ENCODE data around the gene ZNF628. TPM values are rescaled to one million over a fixed set of nuclear protein-coding genes. Genes with fewer than 3 reads are reported as not detected.
"Not testable (repeated sequence)": the region's sequence is repeated elsewhere in the genome, so short reads cannot be mapped to it uniquely, and the experiment has no call there.

Gene ZNF628
- 5.0 TPM for polyA plus RNA-seq (ENCODE audit: insufficient read length)

DNA sequence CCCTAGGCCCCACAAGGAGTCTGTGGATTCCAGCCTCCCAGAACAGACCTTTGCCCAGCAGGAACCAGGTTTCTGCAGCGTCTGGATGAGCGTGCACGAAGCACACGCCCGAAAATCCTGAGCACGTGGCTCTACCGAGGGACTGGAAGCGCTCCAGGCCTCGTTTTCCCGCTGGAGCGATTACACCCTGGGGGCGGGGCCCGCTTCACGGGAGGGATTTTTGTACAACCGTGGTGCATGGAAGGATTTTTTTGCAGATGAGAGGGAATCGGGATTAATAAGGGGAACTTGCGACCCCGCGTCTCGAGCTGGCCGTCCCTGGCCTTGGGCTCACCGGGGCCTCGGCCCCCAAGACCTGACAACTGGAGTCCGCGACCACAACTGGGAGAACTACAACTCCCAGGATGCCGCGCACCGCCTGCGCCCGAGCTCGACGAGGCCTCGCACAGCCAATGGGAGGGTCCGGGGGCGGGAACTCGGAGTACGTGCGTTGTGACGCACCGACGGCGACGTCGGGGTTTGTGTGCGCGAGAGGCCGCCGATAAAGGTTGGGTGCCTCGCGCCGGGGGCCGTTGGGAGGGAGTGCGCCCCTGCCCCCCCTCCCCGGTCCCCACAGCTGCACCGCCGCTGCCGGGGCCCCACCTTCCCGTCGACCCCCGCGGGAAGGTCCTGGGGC is at the start of gene ZNF628:
Gene ZNF628, plus strand, starts transcription at position 518 of the 676 bp plus-strand sequence. CDS start 3,294 bp downstream, outside the sequence.
- DNase-seq: peak; percentile 100

DNA sequence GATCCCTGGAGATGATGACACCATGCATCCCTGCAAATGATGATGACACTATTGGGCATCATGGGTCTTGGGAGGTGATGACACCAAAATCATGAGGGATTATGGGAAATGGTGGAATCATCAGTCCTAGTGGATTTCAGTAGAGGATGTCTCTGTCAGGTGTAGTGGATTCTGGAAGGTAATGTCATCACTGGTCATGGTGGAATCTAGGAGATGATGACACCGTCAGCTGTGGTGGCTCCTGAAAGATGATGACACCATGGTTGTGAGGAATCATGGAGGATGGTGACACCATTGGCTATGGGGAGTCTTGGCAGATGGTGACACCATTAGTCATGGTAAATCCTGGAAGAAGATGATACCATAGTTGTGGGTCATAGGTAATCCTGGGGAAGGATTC is 45.2 kb upstream of the ZNF628 start:
- no peak for DNase-seq

DNA sequence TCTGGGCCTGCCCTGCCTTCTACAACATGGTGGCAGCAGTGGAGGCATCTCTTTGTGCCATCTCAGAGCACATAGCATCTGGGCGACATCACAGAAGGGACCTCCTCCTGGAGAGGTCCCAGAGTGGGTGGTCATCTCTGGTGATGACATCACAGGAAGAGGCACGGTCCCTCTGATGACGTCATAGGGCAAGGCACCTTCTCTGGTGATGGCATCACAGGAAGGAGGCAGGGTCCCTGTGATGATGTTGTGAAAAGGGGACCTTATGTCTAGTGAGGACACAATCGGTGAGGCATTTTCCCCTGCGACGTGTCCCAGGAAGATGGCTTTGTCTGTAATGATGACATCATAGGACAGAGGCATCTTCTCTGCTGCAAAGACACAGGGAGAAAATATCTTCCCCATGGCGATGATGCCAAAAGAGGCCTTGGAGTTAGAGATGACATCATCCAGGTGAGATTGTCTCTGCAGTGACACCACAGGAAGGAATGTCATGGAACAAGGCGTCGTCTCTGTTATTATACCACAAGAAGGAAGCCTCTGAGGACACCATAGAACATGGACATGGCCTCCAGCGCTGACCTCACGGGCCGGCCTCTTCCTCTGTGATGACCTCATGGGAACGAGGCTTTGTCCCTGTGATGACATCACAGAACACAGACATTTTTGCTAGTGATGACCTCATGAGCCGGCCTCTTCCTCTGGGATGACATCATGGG is 44.0 kb upstream of the ZNF628 start:
- no peak for DNase-seq

DNA sequence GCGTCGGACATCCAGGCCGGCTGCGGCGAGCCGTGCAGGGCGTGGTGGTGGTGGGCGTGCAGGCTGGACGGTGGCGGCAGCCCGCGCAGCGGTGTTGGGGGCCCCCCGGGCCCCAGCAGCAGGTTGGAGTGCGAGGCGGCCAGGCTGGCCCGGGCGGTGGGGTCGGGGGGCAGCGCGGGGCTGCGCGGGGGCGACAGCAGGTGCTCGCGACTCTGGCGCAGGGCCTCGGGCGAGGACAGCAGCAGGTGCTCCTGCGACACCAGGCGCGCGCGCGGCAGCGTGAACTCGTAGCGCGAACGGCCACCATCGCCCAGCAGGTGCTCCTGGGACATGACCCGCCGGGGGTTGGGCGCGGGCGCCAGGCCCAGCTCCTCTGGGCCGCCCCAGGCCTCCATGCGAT is 43.1 kb upstream of the ZNF628 start:
- no peak for DNase-seq

DNA sequence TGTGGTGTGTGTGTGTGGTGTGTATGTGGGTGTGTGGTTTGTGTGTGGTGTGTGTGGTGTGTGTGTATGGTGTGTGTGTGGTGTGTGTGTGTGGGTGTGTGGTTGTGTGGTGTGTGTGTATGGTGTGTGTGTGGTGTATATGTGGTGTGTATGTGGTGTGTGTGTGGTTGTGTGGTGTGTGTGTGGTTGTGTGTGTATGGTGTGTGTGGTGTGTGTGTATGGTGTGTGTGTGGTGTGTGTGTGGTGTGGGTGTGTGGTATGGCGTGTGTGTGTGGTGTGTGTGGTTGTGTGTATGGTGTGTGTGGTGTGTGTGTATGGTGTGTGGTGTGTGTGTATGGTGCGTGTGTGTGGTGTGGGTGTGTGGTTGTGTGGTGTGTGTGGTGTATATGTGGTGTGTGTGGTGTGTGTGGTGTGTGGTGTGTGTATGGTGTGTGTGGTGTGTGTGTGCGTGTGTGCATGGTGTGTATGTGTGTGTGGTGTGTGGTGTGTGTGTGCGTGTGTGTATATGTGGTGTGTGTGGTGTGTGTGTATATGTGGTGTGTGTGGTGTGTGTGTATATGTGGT is 42.0 kb upstream of the ZNF628 start:
- DNase-seq: no peak

DNA sequence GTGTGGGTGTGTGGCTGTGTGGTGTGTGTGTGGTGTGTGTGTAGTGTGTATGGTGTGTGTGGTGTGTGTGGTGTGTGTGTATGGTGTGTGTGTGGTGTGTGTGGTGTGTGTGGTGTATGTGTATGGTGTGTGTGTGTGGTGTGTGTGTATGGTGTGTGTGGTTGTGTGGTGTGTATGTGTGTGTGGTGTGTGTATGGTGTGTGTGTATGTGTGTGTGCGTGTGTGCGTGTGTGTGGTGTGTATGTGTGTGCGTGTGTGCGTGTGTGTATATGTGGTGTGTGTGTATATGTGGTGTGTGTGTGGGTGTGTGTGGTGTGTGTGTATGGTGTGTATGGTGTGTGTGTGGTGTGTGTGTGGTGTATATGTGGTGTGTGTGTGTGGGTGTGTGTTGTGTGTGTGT is 41.4 kb upstream of the ZNF628 start:
- DNase-seq: no peak

DNA sequence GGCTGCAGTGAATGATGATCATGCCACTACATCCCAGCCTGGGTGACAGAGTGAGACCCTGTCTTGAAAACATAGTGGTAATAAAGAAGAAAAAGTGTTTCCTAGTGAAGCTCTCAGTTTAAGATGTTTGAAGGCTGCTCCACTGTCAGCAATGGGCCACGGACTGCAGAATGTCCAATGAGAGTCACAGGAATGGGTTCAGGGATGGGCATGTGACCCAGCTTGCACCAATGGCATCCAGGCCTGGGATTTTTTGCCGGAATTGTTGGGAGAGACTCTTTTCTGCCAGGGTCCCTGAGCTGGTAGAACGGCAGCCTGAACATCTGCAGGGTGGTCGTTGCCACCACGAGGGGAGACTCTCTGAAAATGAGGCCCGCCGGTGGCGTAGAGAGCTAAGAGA is 39.6 kb upstream of the ZNF628 start:
- DNase-seq: no peak

DNA sequence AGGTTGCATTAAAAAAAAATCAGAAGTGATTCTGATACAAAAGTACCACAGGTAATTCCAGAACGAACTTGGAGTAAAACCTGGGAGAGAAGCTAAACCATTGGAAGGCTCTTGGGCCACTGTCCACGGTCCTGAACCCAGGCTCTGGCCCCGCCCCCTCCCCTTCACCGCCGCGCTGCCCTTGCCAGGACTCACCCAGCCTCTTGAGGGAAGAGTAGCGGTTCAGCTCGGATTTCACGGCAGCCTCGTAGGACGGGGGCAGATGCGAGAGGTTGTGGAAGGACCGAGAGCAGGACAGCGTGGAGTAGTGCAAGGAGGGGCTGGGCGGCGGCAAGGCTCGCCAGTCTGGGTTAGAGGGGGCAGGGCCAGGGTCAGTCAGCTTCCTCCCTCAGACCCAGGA is 39.0 kb upstream of the ZNF628 start:
- peak; percentile 75 for DNase-seq

DNA sequence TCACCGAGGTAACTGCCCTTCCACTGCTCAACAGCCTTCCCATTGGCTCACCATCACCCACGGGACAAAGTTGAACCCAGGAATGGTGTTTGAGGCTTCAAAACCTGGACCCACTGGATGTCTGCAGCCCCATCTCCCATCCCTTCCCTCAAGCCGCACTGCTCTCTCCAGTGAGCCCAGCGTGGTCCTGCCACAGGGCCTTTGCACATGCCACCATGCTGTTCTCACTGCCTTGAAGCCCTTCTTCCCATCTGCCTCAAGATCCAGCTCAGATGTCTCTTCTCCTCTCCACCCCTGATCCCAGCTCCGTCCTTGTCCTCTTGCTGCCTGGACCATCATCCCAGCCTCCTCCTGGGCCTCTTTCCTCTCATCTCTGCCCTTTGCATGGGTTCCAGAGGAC is 37.4 kb upstream of the ZNF628 start:
- no peak for DNase-seq

DNA sequence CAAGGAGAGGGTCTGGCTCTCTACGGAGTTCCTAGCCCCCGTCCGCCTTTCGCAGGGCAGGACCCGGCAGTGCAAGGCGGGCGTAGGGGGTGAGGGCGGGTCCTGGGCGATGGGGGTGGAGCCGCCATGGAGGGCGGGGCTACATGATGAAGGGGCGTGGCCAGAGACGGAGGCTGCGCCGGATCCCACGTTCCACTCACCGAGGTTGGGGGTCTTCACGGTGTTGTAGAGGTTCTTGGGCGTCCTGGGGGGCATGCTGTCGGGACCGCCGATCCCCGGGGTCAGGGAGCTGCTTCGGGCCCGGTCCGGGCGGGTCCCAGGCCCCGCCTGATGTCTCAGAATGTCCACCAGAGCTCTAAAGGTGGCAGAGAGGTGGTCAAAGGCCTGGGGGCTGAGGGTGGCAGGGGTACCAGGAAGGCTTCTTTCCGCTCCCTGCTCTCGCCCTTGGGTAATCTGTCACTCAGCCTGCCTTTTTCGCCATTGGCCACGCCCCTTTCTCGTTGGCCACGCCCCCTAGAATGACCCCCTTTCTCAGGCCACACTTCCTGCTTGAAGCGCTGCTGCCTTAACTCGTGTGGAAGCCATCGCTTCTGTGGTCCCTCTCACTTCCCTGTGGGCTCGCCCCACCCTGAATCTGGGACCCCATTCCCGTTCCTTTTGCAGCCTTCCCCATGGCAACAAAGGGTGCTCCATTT is 35.9 kb upstream of the ZNF628 start:
- no peak for DNase-seq

DNA sequence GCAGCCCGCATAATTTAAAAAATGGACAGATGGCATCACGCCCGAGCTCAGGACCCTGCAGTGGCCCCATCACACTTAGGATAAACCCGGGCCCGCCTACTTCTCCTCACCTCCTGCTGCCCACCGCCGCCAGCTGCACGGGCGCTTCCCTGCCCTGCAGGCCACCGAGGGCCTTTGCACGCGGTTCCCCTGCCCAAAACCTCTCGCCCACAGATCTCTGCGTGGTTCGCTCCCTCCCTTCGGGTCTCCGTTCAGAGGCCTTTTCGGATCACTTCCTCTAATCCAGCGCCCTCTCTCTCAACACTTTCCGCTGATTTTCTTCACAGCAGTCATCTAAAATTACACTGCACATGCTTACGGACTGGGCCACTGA is 35.1 kb upstream of the ZNF628 start:
- no peak for DNase-seq

DNA sequence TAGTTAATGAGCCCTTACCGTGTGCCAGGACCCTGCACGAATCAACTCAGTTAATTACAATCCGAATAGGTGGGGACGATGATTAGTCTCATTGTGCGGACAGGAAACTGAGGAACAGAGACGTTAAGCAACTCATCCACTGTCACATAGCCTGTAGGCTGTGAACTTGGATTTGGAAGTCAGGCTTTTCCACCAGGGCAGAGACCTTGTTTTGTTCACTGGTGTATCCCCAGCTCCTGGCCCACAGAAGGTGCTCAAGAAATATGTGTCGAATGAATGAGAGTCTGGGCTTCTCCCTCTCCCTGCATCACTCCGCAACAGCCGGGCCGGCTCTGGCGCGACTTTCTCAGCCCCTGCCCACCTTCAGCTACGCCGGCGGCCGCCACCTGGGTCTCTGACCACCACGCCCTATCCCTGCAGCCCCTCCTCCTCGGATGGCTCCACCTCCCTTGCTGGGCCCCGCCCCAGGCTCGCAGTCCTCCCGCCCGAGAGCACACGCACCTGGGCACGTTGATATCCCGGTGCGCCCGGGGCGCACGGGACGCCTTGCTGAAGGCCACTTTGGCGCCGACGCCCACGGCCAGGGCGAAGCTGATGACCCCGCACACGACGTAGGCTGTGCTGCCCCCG is 34.6 kb upstream of the ZNF628 start:
- no peak for DNase-seq

DNA sequence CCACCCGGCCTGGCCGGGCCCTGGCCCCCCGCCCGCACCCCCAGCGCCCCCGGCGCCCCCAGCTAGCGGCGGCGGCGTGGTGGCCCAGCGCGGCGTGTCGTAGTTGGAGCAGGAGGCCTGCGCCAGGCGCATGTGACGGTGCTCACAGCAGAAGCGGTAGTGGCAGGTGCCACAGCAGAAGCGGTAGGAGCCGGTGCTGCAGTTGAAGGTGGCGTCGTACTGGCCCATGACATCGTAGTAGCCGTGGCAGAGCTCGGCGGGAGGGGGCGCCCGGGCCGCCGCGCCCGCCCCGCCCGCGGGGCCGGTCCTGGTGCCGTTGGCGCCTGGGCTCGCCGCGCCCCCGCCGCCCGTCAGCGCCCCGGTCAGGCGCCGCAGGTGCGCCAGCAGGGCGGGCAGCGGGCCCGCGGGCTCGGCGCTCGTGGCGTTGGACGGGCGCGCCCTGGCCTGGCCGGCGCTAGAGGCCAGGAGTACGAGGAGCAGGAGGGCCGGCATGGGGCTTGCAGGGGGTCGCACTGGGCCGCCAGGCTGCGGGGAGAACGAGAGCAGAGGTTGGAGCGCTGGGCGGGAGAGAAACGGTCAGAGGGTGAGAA is 34.0 kb upstream of the ZNF628 start:
- DNase-seq: no peak

DNA sequence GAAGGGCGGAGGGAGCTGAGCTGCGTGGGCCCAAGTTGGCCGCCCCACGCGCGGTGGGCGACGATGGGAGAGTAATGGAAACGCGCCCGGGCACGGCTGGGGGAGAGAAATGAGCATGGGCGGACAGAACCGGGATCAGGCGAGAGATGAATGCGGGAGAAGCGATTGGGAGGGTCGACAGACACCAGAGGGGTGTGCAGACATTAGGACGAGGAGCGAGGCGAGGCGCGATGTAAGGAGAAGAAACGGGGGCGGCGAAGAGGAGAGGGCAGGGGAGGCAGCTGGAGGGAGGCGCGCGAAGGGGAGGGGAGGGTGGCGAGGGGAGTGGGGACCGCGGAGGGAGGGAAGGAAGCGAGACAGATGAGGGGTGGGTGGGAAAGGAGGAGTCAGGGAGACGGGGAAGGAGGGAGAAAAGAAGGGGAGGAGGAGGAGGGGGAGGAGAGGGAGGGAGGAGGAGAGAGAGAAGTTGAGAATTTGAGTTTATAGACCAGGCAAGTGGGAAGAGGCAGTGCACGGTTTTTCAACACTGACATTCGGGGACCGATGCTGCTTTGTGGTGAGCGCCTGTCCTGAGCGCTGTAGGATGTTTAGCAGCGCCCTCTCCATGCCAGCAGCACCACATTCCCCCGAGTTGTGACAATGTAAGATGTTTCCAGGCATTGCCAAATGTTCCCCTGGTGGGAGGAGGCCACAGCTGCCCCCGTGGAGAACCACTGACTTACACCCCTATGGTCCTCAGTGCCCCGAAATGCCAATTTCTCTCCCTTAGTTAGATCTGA is 33.2 kb upstream of the ZNF628 start, which contains the start of gene SHISA7:
Gene SHISA7, minus strand, starts transcription at position 256 of the 779 bp plus-strand sequence. CDS start 437 bp downstream, outside the sequence.
- no peak for DNase-seq

DNA sequence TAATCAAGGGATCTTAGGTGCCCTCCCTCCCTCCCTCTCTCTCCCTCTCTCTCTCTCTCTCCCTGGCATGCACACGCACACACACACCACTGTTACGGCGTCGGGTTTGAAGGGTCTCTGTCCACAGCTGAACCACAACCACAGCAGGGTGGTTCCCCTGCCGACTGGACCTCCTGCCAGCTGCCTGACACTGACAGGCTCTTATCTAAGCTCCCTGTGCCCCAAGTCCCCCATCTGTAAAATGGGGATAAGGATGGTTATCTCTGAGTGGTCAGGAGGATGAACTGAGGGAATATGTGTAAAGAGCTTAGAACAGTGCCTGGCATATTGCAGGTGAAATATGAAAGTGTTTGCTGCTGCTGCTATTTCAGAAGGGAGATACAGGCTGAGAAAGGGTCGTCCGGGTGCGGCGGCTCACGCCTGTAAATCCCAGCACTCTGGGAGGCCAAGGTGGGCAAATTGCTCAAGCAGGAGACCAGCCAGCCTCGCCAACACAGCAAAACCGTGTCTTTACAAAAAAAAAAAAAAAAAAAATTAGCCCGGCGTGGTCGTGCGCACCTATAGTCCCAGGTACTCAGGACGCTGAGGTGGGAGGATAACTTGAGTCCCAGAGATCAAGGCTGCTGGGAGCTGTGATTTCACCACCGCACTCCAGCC is 32.5 kb upstream of the ZNF628 start:
- DNase-seq: no peak

DNA sequence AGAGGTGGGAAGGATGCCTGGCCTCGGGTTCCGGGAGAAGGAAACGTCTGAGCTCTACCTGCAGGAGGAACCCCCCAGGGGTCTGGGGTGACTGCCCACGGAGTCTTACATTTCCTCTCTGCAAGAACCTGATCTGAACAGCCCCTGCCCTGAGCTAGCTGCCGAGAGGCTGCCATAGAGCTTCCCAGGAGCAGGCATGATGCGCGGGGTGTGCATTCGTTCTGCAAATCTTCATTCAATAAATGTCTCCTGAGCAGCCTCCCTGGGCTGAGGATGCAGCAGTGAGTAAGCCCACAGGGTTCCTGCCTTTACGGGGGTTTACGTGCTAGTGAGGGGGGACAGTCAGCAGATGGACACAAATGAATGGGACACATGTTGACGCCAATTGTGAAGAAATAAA is 31.8 kb upstream of the ZNF628 start:
- DNase-seq: no peak

DNA sequence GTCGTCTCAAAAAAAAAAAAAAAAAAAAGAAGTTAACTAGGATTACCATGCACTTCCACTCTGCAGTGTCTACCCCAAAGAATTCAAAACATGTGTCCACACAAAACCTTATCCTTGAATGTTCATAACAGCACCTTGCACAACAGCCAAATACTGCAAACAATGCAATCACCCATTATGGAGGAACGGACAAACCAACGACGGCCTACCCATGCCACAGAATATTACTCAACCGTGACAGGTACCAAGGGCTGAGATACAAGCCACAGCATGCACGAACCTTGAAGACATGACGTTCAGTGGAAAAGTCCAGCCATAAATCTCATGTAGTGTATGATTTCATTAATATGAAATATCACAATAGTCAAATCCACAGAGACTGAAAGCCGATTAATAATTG is 30.4 kb upstream of the ZNF628 start:
- DNase-seq: no peak

DNA sequence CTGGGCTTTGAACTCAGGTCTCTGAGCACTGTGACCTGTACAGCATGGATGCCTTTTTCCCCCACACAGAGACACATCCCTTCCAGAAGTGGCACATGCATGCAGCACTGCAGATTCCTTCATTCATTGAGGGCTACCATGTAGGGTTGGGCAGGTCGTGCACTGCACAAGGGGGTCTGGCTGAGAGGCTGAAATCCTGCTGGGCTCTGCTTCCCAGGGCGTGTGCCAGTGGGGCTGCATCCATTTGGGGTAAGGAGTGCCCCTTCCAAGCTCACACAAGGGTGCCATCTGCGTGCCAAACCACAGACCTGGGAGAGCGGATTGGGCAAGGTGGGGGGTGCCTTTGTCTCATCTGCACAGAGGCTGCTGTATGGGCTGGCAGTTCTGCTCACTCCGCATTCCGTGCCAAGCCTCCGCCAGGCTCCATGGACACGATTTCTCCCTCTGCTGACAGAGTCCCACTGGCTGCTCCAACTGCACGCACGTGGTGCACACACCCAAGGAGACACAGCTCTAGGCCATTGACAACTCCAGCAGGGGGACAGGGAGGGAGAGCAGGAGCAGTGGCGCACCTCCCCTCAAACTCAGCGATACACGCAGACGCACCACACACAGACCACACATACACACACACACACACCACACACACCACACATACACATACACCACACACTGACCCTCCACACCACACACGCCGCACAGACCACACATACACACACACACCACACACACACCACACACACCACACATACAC is 28.8 kb upstream of the ZNF628 start:
- DNase-seq: no peak

DNA sequence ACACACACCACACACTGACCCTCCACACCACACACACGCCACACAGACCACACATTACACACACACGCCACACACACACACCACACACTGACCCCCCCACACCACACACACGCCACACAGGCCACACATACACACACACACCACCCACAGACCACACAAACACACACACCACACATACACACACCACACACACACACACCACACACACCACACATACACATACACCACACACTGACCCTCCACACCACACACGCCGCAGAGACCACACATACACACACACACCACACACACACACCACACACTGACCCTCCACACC is 28.3 kb upstream of the ZNF628 start:
- DNase-seq: not testable (repeated sequence)

DNA sequence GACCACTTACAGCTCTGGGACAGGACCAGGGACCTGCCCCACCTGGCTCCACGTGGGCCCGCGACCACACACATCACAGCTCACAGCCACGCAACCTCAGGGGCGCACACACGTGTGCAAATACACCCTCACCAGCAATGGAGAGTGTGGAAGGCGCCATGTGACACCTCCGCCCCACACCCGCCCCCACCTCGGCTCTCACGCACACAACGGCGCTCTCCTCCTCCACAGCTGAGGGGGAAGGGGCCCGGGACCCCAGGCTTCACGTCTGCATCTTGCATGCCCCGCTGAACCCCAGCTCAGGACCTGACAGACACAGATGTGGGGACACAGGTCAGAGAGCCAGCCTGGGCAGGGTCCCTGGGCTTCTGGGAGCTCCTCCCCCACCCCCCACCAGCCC is 26.9 kb upstream of the ZNF628 start:
- no peak for DNase-seq

All from hindlimb muscle (tissue), 1 donor.